ENCODE results near the gene PRDM1. TPM values are rescaled to one million over a fixed set of nuclear protein-coding genes. Genes with fewer than 3 reads are reported as not detected.

Gene PRDM1
- polyA plus RNA-seq, 1 of the 3 experiments (the other 2 are of a cell fraction), result 4.0 TPM

- TF ChIP-seq, protein P1, sequence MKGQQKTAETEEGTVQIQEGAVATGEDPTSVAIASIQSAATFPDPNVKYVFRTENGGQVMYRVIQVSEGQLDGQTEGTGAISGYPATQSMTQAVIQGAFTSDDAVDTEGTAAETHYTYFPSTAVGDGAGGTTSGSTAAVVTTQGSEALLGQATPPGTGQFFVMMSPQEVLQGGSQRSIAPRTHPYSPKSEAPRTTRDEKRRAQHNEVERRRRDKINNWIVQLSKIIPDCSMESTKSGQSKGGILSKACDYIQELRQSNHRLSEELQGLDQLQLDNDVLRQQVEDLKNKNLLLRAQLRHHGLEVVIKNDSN (IDR thresholded peaks at IDR 0.05; ENCODE audit: borderline replicate concordance, low read depth), result no peak
- no peak for TF ChIP-seq RXRA (IDR thresholded peaks at IDR 0.05; ENCODE audit: borderline replicate concordance, low read depth)
- TF ChIP-seq CHD2 (IDR thresholded peaks at IDR 0.05; ENCODE audit: low read length, partially characterized antibody), result no peak
- TF ChIP-seq, protein P2, sequence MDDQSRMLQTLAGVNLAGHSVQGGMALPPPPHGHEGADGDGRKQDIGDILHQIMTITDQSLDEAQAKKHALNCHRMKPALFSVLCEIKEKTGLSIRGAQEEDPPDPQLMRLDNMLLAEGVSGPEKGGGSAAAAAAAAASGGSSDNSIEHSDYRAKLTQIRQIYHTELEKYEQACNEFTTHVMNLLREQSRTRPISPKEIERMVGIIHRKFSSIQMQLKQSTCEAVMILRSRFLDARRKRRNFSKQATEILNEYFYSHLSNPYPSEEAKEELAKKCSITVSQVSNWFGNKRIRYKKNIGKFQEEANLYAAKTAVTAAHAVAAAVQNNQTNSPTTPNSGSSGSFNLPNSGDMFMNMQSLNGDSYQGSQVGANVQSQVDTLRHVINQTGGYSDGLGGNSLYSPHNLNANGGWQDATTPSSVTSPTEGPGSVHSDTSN (IDR thresholded peaks at IDR 0.05), result no peak
- TF ChIP-seq TAF1 (IDR thresholded peaks at IDR 0.05; ENCODE audit: borderline replicate concordance, low read depth, low read length), result no peak
- no peak for TF ChIP-seq CTCF (IDR thresholded peaks at IDR 0.05)
- no peak for TF ChIP-seq FOXM1 (IDR thresholded peaks at IDR 0.05; ENCODE audit: low read depth)
- no peak for TF ChIP-seq EP300 (IDR thresholded peaks at IDR 0.05; ENCODE audit: borderline replicate concordance in 1 of 2, low read depth in 1 of 2, low read length in 1 of 2)
- no peak for TF ChIP-seq JUND (IDR thresholded peaks at IDR 0.05)
- no peak for TF ChIP-seq GABPA (IDR thresholded peaks at IDR 0.05; ENCODE audit: low read depth)
Measured at GRCh38 chr6:106103728-106104109, 17.6 kb downstream of the PRDM1 start (continued).

- DNase-seq, result no peak
- H3K27me3 ChIP-seq (ENCODE audit: insufficient read depth), result no peaks in the 10 kb centered on the region
- H3K79me2 ChIP-seq (ENCODE audit: insufficient read depth), result no peaks in the 10 kb centered on the region
- no peaks in the 10 kb centered on the region for H4K20me1 ChIP-seq (ENCODE audit: insufficient read depth)
- no peaks in the 10 kb centered on the region for H3F3A ChIP-seq (replicated peaks; ENCODE audit: insufficient read depth)
- no peak overlapping the region for H3K9ac ChIP-seq
- POLR2A ChIA-PET, result no interaction called here
- H3K36me3 ChIP-seq (replicated peaks in 1 of 2; ENCODE audit: control insufficient read depth in 1 of 2, insufficient read depth in 2 of 2, low read length in 1 of 2), result peaks cover 19 to 40% of the 10 kb centered on the region in 2 experiments
- no peak overlapping the region for H3K27ac ChIP-seq (ENCODE audit: low read depth in 2 of 2, low read length in 1 of 2)
- H3K4me3 ChIP-seq (ENCODE audit: low read depth in 2 of 2, low read length in 1 of 2), result no peak overlapping the region
- CTCF ChIA-PET, result no interaction called here
- H3K9me3 ChIP-seq, result no peaks in the 10 kb centered on the region
- H3K9me2 ChIP-seq, result no peaks in the 10 kb centered on the region
- peaks cover 0 to 3% of the 10 kb centered on the region in 2 experiments; a peak in 1 of 4 replicates for H3K4me1 ChIP-seq (ENCODE audit: control insufficient read depth in 1 of 2, insufficient read depth in 2 of 2, low read depth in 1 of 2, low read length in 1 of 2)
- no peak overlapping the region for H3K4me2 ChIP-seq
- H2AFZ ChIP-seq (ENCODE audit: low read depth), result no peak overlapping the region
- 94% methylated on average over 7 of the region's 7 CpGs for WGBS (ENCODE audit: low lambda C conversion rate)
- TF ChIP-seq EP300 (IDR thresholded peaks at IDR 0.05; ENCODE audit: borderline replicate concordance in 1 of 2, low read depth in 1 of 2, low read length in 1 of 2) (no peak), MEF2A (IDR thresholded peaks at IDR 0.05; ENCODE audit: borderline replicate concordance, low read depth) (no peak), RFX5 (IDR thresholded peaks at IDR 0.05; ENCODE audit: low read length) (no peak), CTCF (IDR thresholded peaks at IDR 0.05) (no peak), SIN3A (IDR thresholded peaks at IDR 0.05; ENCODE audit: borderline replicate concordance, low read depth, low read length) (no peak), NRF1 (IDR thresholded peaks at IDR 0.05; ENCODE audit: low read depth, low read length) (no peak), GATA2 (CRISPR knock-in tag; IDR thresholded peaks at IDR 0.05) (no peak), EZH2phosphoT487 (IDR thresholded peaks at IDR 0.05; ENCODE audit: borderline replicate concordance, low read depth) (no peak), CHD2 (IDR thresholded peaks at IDR 0.05; ENCODE audit: low read length, partially characterized antibody) (no peak)
- TF ChIP-seq, protein P3, sequence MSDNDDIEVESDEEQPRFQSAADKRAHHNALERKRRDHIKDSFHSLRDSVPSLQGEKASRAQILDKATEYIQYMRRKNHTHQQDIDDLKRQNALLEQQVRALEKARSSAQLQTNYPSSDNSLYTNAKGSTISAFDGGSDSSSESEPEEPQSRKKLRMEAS (IDR thresholded peaks at IDR 0.05; ENCODE audit: low read depth), result no peak
- TF ChIP-seq, protein P4, sequence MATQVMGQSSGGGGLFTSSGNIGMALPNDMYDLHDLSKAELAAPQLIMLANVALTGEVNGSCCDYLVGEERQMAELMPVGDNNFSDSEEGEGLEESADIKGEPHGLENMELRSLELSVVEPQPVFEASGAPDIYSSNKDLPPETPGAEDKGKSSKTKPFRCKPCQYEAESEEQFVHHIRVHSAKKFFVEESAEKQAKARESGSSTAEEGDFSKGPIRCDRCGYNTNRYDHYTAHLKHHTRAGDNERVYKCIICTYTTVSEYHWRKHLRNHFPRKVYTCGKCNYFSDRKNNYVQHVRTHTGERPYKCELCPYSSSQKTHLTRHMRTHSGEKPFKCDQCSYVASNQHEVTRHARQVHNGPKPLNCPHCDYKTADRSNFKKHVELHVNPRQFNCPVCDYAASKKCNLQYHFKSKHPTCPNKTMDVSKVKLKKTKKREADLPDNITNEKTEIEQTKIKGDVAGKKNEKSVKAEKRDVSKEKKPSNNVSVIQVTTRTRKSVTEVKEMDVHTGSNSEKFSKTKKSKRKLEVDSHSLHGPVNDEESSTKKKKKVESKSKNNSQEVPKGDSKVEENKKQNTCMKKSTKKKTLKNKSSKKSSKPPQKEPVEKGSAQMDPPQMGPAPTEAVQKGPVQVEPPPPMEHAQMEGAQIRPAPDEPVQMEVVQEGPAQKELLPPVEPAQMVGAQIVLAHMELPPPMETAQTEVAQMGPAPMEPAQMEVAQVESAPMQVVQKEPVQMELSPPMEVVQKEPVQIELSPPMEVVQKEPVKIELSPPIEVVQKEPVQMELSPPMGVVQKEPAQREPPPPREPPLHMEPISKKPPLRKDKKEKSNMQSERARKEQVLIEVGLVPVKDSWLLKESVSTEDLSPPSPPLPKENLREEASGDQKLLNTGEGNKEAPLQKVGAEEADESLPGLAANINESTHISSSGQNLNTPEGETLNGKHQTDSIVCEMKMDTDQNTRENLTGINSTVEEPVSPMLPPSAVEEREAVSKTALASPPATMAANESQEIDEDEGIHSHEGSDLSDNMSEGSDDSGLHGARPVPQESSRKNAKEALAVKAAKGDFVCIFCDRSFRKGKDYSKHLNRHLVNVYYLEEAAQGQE (IDR thresholded peaks at IDR 0.05; ENCODE audit: low read depth, low read length), result no peak
- TF ChIP-seq, protein P1 (IDR thresholded peaks at IDR 0.05; ENCODE audit: borderline replicate concordance, low read depth), result no peak
- TF ChIP-seq, protein P5, sequence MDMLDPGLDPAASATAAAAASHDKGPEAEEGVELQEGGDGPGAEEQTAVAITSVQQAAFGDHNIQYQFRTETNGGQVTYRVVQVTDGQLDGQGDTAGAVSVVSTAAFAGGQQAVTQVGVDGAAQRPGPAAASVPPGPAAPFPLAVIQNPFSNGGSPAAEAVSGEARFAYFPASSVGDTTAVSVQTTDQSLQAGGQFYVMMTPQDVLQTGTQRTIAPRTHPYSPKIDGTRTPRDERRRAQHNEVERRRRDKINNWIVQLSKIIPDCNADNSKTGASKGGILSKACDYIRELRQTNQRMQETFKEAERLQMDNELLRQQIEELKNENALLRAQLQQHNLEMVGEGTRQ (IDR thresholded peaks at IDR 0.05; ENCODE audit: borderline replicate concordance, low read depth, low read length), result no peak
Measured at GRCh38 chr6:106104476-106104875, 18.3 kb downstream of the PRDM1 start.

Measured in SK-N-SH (cell line).